SHP77 (cell line): ENCODE results near the gene MORN1.

Experiments used
- DNase-seq, 2 experiments: peaks; one replicate each; lab custom pipeline; 2025; lab: John Stamatoyannopoulos, UW

The MORN1 gene

GRCh38 chr1:2290171-2290578, 101.2 kb downstream of the MORN1 start:
- no peak for DNase-seq

- no peak for DNase-seq
Observed at GRCh38 chr1:2289607-2290006, 101.7 kb downstream of the MORN1 start.

DNA sequence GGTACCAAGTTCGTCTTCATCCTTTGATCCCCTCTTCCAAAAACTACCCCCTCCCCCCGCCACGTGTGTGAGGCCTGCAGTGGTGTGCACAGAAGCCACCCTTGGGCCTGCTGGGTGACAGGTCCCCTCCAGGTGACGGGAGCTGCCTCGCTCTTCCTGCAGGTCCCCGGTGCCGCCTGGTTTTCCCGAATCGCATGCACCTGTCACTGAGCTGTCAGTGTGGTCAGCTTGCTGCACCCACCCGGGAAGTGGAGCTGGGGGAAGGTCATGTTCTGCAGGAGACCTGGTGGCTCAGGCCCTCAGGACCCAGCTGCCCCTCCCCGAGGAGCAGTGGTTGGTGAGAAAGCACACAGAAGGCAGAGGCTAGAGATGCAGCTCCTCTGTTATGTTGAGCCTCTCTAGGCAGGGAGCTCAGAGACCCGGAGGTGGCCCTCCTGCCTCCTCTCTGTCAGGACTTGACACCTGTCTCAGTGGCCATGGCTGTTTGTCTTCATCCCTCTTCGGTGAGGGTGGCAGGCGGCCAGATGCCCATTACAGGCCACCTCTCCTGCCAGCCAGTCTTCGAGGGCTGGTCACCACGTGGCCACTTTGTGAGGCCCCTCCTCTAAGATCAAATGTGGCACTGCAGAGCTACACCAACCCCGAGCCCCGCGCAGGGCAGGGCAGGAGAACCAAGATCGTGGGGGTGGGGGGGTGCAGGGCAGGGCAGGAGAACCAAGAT, 102.4 kb downstream of the MORN1 start:
- no peak for DNase-seq

DNA sequence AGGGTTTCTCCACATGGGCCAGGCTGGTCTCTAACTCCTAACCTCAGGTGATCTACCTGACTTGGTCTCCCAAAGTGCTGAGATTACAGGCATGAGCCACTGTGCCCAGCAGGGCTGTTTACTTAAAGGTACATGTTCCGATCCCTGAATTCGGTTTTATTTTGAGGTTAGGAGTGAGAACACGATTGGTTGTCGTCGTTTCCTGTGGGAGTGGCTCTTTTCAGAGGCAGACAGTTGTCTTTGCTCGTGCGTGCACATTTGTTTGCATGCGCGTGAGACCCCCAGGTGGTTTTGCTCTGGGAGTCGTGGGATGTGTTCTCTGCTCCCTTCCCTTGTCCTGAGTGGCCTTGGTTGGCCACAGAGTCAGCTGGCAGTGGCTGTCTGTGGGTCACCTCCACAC, 103.0 kb downstream of the MORN1 start:
- no peak for DNase-seq

- DNase-seq = no peak
Observed at GRCh38 chr1:2287649-2288048, 103.7 kb downstream of the MORN1 start.

DNA sequence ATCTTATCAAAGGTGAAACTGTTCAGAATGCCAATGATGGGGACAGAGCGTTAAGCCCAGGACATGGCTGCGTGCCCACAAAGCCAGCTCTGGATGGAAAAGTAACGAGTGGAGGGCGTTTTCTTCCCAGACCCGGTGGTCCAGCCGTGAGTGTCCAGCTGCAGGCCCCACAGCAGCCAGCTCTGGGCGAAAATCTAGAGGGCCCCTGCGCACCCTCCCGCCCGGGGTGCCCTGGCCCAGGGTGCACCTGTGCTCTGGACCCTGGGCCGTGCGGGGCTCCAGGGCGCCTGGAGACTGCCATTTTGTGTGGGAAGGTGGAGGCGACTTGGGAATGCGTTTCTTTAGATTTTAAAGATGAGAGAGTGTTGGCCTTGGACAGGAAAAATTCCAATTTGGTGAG, 104.4 kb downstream of the MORN1 start:
- no peak for DNase-seq

- DNase-seq = peak in 1 of 2 experiments; percentile 53
Observed at GRCh38 chr1:2284932-2285331, 106.4 kb downstream of the MORN1 start.

GRCh38 chr1:2283991-2284895, 107.1 kb downstream of the MORN1 start:
- DNase-seq = no peak

DNA sequence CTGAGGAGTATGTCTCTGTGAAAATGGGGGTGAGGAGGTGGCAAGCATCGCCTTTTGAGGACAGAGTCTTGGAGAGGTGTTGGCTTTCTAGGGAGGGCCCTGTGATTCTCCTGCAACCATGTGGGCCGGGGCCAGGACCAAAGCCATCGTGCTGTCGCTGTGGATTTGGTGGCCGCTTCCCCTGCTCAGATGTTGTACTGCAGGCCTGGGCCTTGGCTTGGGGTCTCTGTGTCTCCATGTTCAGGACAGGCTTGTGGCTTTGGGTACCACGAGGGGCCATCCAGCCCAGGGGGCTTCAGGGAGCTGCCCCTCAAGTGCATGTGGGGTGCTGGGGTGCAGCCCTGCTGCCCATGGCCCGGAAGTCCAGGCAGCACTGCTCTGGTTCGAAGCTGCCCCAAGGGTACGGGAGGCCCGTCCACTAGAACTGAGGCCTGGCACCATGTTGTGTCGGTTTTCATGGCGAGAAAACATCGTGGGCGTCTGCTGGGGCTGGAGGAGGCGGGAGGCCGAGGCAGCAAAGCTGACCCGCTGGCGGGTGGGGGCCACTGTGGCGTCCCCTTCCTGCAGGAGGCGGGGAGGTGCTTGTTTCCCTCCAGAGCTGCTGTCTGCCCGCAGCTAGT, 107.9 kb downstream of the MORN1 start:
- no peak for DNase-seq

DNA sequence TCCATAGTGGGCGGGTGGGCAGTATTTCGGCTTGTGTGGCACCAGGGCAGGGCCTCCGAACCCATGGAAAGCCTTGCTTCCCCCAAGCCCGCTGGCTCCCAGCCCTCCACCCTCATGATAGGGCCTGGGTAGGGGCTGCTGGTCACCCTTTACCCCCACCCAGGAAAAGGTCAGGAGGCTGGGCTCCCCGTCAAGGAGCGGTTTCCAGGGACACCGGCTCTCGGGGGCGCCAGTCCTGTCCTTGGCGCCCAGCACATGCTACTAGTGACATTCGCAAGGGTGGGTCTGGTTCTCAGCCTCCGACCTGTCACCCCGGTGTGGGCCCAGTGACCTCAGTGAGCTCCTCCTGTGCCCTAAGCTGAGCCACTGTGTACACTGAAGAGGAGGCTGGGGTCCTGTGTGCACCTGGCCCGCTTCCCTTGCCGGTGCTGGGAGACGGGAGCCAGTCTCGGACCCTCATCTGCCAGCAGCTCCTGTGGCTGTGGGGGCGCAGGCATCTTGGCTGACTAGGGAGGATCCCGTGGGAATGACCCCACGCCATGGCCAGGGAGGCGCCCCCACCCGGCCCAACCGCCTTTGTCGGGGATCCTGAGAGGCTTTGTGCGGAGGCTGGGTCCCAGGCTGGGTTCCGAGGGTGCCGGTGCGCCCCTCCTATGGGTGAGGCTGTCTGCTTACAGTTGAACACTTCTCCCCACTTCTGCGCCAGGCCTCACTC, 108.6 kb downstream of the MORN1 start:
- DNase-seq = no peak

GRCh38 chr1:2279817-2280216, 111.5 kb downstream of the MORN1 start:
- DNase-seq = no peak

DNA sequence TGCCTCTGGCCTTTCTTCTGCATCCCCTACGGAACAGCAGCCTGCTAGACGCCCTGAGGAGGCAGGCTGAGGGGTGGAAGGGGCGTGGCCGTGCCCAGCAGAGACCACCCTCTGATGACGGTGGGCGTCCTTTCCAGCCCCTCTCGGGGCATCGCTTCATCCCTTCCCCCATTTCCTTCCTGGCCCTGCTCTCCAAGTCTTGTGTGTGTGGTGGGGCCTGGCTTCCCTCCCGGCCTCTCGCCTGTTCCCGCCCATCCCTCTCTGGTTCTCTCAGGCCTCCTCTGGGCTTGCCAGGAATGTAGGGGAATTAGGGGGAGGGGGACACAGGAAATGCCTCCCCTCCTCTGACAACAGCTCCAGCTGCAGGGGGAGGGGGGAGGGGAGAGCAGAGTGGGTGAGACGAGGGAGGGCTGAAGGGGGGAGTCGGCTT, 112.1 kb downstream of the MORN1 start:
- no peak for DNase-seq

GRCh38 chr1:2278591-2279209, 112.7 kb downstream of the MORN1 start:
- DNase-seq = no peak

GRCh38 chr1:2277741-2278488, 113.4 kb downstream of the MORN1 start:
- DNase-seq = no peak

DNA sequence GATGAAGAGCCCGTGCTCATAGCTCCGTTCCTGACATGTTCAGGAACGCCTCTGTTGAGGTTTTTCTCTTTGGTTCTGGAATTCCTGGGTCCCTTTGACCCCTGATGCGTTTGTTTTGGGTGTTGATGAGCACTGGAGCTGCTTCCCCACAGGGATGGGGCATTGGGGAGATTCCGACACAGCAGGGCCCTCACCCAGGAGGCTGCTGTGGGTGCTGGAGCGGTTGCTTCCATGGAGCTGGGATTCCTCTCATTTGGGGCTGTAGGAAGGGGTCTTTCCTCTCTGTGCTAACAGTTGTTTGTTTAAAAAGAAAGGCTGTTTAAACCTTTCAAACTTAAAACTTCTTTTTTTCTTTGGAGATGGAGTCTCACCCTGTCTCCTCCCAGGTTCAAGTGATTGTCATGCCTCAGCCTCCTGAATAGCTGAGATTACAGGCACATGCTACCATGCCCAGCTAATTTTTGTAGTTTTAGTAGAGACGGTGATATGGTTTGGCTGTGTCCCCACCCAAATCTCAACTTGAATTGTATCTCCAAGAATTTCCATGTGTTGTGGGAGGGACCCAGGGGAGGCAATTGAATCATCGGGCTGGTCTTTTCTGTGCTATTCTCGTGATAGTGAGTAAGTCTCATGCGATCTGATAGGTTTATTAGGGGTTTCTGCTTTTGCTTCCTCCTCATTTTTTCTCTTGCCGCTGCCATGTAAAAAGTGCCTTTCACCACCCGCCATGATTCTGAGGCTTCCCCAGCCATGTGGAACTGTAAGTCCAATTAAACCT, 114.4 kb downstream of the MORN1 start:
- DNase-seq = no peak

GRCh38 chr1:2275796-2276536, 115.4 kb downstream of the MORN1 start:
- DNase-seq = peak; percentile 41 to 48

- DNase-seq = no peak
Observed at GRCh38 chr1:2274929-2275475, 116.4 kb downstream of the MORN1 start.

GRCh38 chr1:2274231-2274928, 117.0 kb downstream of the MORN1 start:
- no peak for DNase-seq
